DND-41 (cell line): Measurements from ENCODE around the gene TBC1D32.
A peak's percentile ranks its signal among the peaks of the same experiment; 100 is the strongest.

Experiments used
- ATAC-seq: fragments of 200-7000 bp; cut with Tn5 transposase; 3 replicates; pipeline ENCODE4 v1.9.1; 2021; ENCODE audit warnings: low read depth; ENCODE audit not compliant: insufficient read depth
- DNase-seq: peaks from one replicate; pipeline ENCODE4 v3.0.0-alpha.2; 2020
- H2AFZ ChIP-seq: 2 replicates; pipeline ENCODE4 v1.6.0; 2012; ENCODE audit warnings: low read depth, low read length
- H3K27ac ChIP-seq: 2 replicates; pipeline ENCODE4 v1.5.1; 2012; ENCODE audit warnings: low read length, inconsistent platforms
- H3K27me3 ChIP-seq: fragments of 200-600 bp; sonication (generic); 2 replicates; pipeline ENCODE4 v1.6.0; 2012; ENCODE audit warnings: low read length, mild to moderate bottlenecking, inconsistent platforms; ENCODE audit not compliant: insufficient read depth, poor library complexity
- H3K36me3 ChIP-seq: 2 replicates; pipeline ENCODE4 v1.5.1; 2012; ENCODE audit warnings: low read length, inconsistent platforms; ENCODE audit not compliant: insufficient read depth
- H3K4me1 ChIP-seq: 2 replicates; pipeline ENCODE4 v1.5.1; 2012; ENCODE audit warnings: mild to moderate bottlenecking, low read length; ENCODE audit not compliant: insufficient read depth
- H3K4me2 ChIP-seq: 2 replicates; pipeline ENCODE4 v1.6.0; 2012; ENCODE audit warnings: mild to moderate bottlenecking, moderate library complexity, low read length, inconsistent platforms; ENCODE audit not compliant: insufficient read depth
- H3K4me3 ChIP-seq, 2 experiments: fragments of 200-600 bp in 1 of 2; shearing (Covaris generic) in 1 of 2; 2 replicates each; pipeline ENCODE4 v1.5.1; 2012 to 2016; ENCODE audit warnings: inconsistent platforms in 2 of 2, low read length in 2 of 2, mild to moderate bottlenecking in 2 of 2, low read depth in 1 of 2, moderate library complexity in 1 of 2
- H3K79me2 ChIP-seq: 2 replicates; pipeline ENCODE4 v1.6.0; 2012; ENCODE audit warnings: low read length, inconsistent platforms; ENCODE audit not compliant: insufficient read depth
- H3K9ac ChIP-seq: 2 replicates; pipeline ENCODE4 v1.6.0; 2012; ENCODE audit warnings: low read depth, mild to moderate bottlenecking, inconsistent platforms, low read length, moderate library complexity
- H3K9me3 ChIP-seq: 2 replicates; pipeline ENCODE4 v1.5.1; 2012; ENCODE audit warnings: low read length, moderate library complexity, mild to moderate bottlenecking, inconsistent platforms; ENCODE audit not compliant: insufficient read depth, severe bottlenecking
- H4K20me1 ChIP-seq: 2 replicates; pipeline ENCODE4 v1.6.0; 2012; ENCODE audit warnings: low read length; ENCODE audit not compliant: insufficient read depth
- EZH2 ChIP-seq: IDR thresholded peaks from 3 replicates; pipeline ENCODE4 v1.6.1; 2012; ENCODE audit warnings: borderline replicate concordance, low read depth, mild to moderate bottlenecking, moderate library complexity, low read length, inconsistent platforms; ENCODE audit not compliant: severe bottlenecking
- TF ChIP-seq, protein P1 (sequence below): IDR thresholded peaks from 2 replicates; pipeline ENCODE4 v1.5.1; 2012; ENCODE audit warnings: borderline replicate concordance, low read length, moderate library complexity, mild to moderate bottlenecking; ENCODE audit not compliant: poor library complexity, severe bottlenecking; ENCODE audit errors: extremely low read depth

The TBC1D32 gene

GRCh38 chr6:121330516-121330915 lies 3.8 kb downstream of the TBC1D32 start:
- Histone ChIP-seq H4K20me1 (no peaks in the 10 kb centered on the region), H3K9me3 (no peaks in the 10 kb centered on the region), H3K36me3 (no peaks in the 10 kb centered on the region), H3K4me1 (peaks cover 44% of the 10 kb centered on the region), H3K27ac (no peak overlapping the region), H3K4me2 (peak overlapping the region; percentile 40), H2AFZ (no peak overlapping the region), H3K27me3 (no peaks in the 10 kb centered on the region), H3K4me3 (no peak overlapping the region), H3K9ac (no peak overlapping the region), H3K79me2 (peaks cover 47% of the 10 kb centered on the region)
- DNase-seq = no peak
- no peak for ATAC-seq
- TF ChIP-seq EZH2 = no peak
- TF ChIP-seq, protein P1, sequence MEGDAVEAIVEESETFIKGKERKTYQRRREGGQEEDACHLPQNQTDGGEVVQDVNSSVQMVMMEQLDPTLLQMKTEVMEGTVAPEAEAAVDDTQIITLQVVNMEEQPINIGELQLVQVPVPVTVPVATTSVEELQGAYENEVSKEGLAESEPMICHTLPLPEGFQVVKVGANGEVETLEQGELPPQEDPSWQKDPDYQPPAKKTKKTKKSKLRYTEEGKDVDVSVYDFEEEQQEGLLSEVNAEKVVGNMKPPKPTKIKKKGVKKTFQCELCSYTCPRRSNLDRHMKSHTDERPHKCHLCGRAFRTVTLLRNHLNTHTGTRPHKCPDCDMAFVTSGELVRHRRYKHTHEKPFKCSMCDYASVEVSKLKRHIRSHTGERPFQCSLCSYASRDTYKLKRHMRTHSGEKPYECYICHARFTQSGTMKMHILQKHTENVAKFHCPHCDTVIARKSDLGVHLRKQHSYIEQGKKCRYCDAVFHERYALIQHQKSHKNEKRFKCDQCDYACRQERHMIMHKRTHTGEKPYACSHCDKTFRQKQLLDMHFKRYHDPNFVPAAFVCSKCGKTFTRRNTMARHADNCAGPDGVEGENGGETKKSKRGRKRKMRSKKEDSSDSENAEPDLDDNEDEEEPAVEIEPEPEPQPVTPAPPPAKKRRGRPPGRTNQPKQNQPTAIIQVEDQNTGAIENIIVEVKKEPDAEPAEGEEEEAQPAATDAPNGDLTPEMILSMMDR = no peak

GRCh38 chr6:121321282-121321681 lies 13.0 kb downstream of the TBC1D32 start:
- no peak overlapping the region for H3K27ac ChIP-seq
- DNase-seq (no peak), ATAC-seq (no peak)
- 0 out of 2 replicates have a peak, but pooled peaks cover 5% of the 10 kb centered on the region for H3K79me2 ChIP-seq
- TF ChIP-seq, protein P1 = no peak
- TF ChIP-seq EZH2 = no peak
- no peak overlapping the region for H3K9ac ChIP-seq
- no peak overlapping the region for H3K4me3 ChIP-seq
- no peaks in the 10 kb centered on the region for H3K9me3 ChIP-seq
- H4K20me1 ChIP-seq = no peaks in the 10 kb centered on the region
- no peaks in the 10 kb centered on the region for H3K4me1 ChIP-seq
- H3K27me3 ChIP-seq = no peaks in the 10 kb centered on the region
- no peak overlapping the region for H3K4me2 ChIP-seq
- peaks cover 20% of the 10 kb centered on the region; the same call in 1 of the 2 replicates for H3K36me3 ChIP-seq
- no peak overlapping the region for H2AFZ ChIP-seq

- DNase-seq = no peak
- peaks cover 21% of the 10 kb centered on the region; the same call in 1 of the 2 replicates for H3K36me3 ChIP-seq
- no peak overlapping the region for H3K9ac ChIP-seq
Observed at GRCh38 chr6:121319603-121320002, 14.7 kb downstream of the TBC1D32 start.

More at GRCh38 chr6:121319603-121320002, 14.7 kb downstream of the TBC1D32 start:
- no peaks in the 10 kb centered on the region for H3K27me3 ChIP-seq
- ATAC-seq = no peak
- no peak for TF ChIP-seq EZH2
- TF ChIP-seq, protein P1 = no peak
- H3K4me1 ChIP-seq = no peaks in the 10 kb centered on the region
- H3K9me3 ChIP-seq = no peaks in the 10 kb centered on the region
- no peak overlapping the region for H2AFZ ChIP-seq
- no peak overlapping the region for H3K4me3 ChIP-seq
- H3K4me2 ChIP-seq = no peak overlapping the region
- no peak overlapping the region for H3K27ac ChIP-seq
- H3K79me2 ChIP-seq = no peaks in the 10 kb centered on the region
- no peaks in the 10 kb centered on the region for H4K20me1 ChIP-seq
